Hematopoietic multipotent progenitor cell treated with erythropoietin and hydrocortisone succinate and interleukin-3 and kit ligand, for 17 days (in vitro differentiated cells): ENCODE results near the gene SULF2.
"Not testable (repeated sequence)": the region's sequence is repeated elsewhere in the genome, so short reads cannot be mapped to it uniquely, and the experiment has no call there.

Source experiments
- DNase-seq: peaks from one replicate; pipeline ENCODE4 v3.0.0-alpha.2; 2015; ENCODE audit warnings: low spot score

SULF2 gene

GRCh38 chr20:47785311-47785853 lies at the start of gene SULF2:
SULF2 (minus strand) TSS chr20:47785481; CDS start chr20:47757363, 28,118 bp downstream.
- DNase-seq: no peak

GRCh38 chr20:47831675-47832074 lies 46.4 kb upstream of the SULF2 start:
- not testable (repeated sequence) for DNase-seq

GRCh38 chr20:47826716-47827115 lies 41.4 kb upstream of the SULF2 start:
- DNase-seq: not testable (repeated sequence)

- not testable (repeated sequence) for DNase-seq
Measured at GRCh38 chr20:47826006-47826405, 40.7 kb upstream of the SULF2 start.

- DNase-seq: no peak
Measured at GRCh38 chr20:47825011-47825762, 39.9 kb upstream of the SULF2 start.

- DNase-seq: not testable (repeated sequence)
Measured at GRCh38 chr20:47823941-47824340, 38.7 kb upstream of the SULF2 start.

GRCh38 chr20:47821481-47822100 lies 36.3 kb upstream of the SULF2 start:
- DNase-seq: no peak

GRCh38 chr20:47818996-47819609 lies 33.8 kb upstream of the SULF2 start:
- DNase-seq: no peak

GRCh38 chr20:47818466-47818865 lies 33.2 kb upstream of the SULF2 start:
- DNase-seq: no peak

GRCh38 chr20:47818016-47818415 lies 32.7 kb upstream of the SULF2 start:
- DNase-seq: no peak

GRCh38 chr20:47817573-47817972 lies 32.3 kb upstream of the SULF2 start:
- no peak for DNase-seq

- no peak for DNase-seq
Measured at GRCh38 chr20:47816487-47817451, 31.5 kb upstream of the SULF2 start.

- no peak for DNase-seq
Measured at GRCh38 chr20:47815866-47816265, 30.6 kb upstream of the SULF2 start.

GRCh38 chr20:47815416-47815806 lies 30.1 kb upstream of the SULF2 start:
- DNase-seq: no peak

- DNase-seq: no peak
Measured at GRCh38 chr20:47814632-47815415, 29.5 kb upstream of the SULF2 start.

GRCh38 chr20:47810721-47811347 lies 25.6 kb upstream of the SULF2 start:
- no peak for DNase-seq

GRCh38 chr20:47810116-47810677 lies 24.9 kb upstream of the SULF2 start:
- no peak for DNase-seq

- DNase-seq: no peak
Measured at GRCh38 chr20:47809161-47809960, 24.1 kb upstream of the SULF2 start.

- no peak for DNase-seq
Measured at GRCh38 chr20:47805951-47806350, 20.7 kb upstream of the SULF2 start.
